Hepatocyte (in vitro differentiated cells): Measurements from ENCODE around the gene ALDOB. TPM values are rescaled to one million over a fixed set of nuclear protein-coding genes. Genes with fewer than 3 reads are reported as not detected.

Experiments used
- DNase-seq: peaks from one replicate; pipeline ENCODE4 v3.0.0-alpha.2; 2016; ENCODE audit warnings: low spot score
- H2AFZ ChIP-seq: fragments of 200-600 bp; sonication (generic); 2 replicates; pipeline ENCODE4 v1.6.0; 2016; ENCODE audit warnings: antibody characterized with exemption, mild to moderate bottlenecking
- H3K27ac ChIP-seq: fragments of 200-600 bp; sonication (generic); 2 replicates; pipeline ENCODE4 v1.5.1; 2016; ENCODE audit warnings: mild to moderate bottlenecking
- H3K27me3 ChIP-seq: fragments of 200-600 bp; sonication (generic); 2 replicates; pipeline ENCODE4 v1.6.1; 2016
- H3K36me3 ChIP-seq: fragments of 200-600 bp; sonication (generic); replicated peaks from 2 replicates; pipeline ENCODE4 v1.5.1; 2016; ENCODE audit warnings: low read depth; ENCODE audit not compliant: insufficient read depth
- H3K4me1 ChIP-seq: fragments of 200-600 bp; sonication (generic); 2 replicates; pipeline ENCODE4 v1.5.1; 2016; ENCODE audit warnings: mild to moderate bottlenecking, moderate library complexity; ENCODE audit not compliant: insufficient read depth
- H3K4me2 ChIP-seq: fragments of 200-600 bp; sonication (generic); 2 replicates; pipeline ENCODE4 v1.6.0; 2016
- H3K4me3 ChIP-seq: fragments of 200-600 bp; sonication (generic); 2 replicates; pipeline ENCODE4 v1.5.1; 2016; ENCODE audit warnings: mild to moderate bottlenecking
- H3K79me2 ChIP-seq: fragments of 200-600 bp; sonication (generic); 2 replicates; pipeline ENCODE4 v1.6.0; 2017; ENCODE audit warnings: mild to moderate bottlenecking
- H3K9me2 ChIP-seq: fragments of 200-600 bp; sonication (generic); replicated peaks from 2 replicates; pipeline ENCODE4 v1.6.0; 2017; ENCODE audit warnings: mild to moderate bottlenecking; ENCODE audit not compliant: insufficient read depth
- H3K9me3 ChIP-seq: fragments of 200-600 bp; sonication (generic); 2 replicates; pipeline ENCODE4 v1.5.1; 2016; ENCODE audit warnings: low read depth, mild to moderate bottlenecking
- H4K20me1 ChIP-seq: fragments of 200-600 bp; sonication (generic); 2 replicates; pipeline ENCODE4 v1.6.0; 2016; ENCODE audit warnings: mild to moderate bottlenecking; ENCODE audit not compliant: insufficient read depth, poor library complexity, severe bottlenecking
- CTCF ChIP-seq: fragments of 200-600 bp; sonication (generic); IDR thresholded peaks from 2 replicates; pipeline ENCODE4 v1.5.1; 2016; ENCODE audit warnings: antibody characterized with exemption, mild to moderate bottlenecking; ENCODE audit not compliant: poor library complexity
- EZH2 ChIP-seq: fragments of 200-600 bp; sonication (generic); IDR thresholded peaks from 2 replicates; pipeline ENCODE4 v1.6.1; 2016; ENCODE audit warnings: antibody characterized with exemption, mild to moderate bottlenecking, borderline replicate concordance
- EZH2phosphoT487 ChIP-seq: fragments of 200-600 bp; sonication (generic); IDR thresholded peaks from one replicate; pipeline ENCODE4 v1.6.1; 2018; ENCODE audit warnings: antibody characterized with exemption, mild to moderate bottlenecking, low read depth, moderate library complexity; ENCODE audit not compliant: unreplicated experiment, severe bottlenecking
- WGBS: methylation state at CpG from one replicate; pipeline ENCODE4 v1.1.6; 2016; ENCODE audit warnings: low lambda C conversion rate; ENCODE audit errors: missing lambda C conversion rate; 5-methylcytosine and 5-hydroxymethylcytosine counted together
- polyA plus RNA-seq: library from polyadenylated mRNA; unstranded; fragments of >200 nt; fragmentation: Nextera tagmentation; extraction: Ambion mirVana; gene quantifications from 2 replicates; pipeline ENCODE4 v1.2.1, GENCODE V29; 2016
- total RNA-seq: library from RNA; depleted of rRNA; stranded (reverse); fragments of >200 nt; gene quantifications from 2 replicates; pipeline ENCODE4 v1.2.3, GENCODE V29; 2014

ALDOB gene
- total and polyA plus RNA-seq, 2 experiments from 2014 or later, result 71.6 to 236 TPM

GRCh38 chr9:101455656-101456240, 20.2 kb upstream of the ALDOB start:
- H3K27me3 ChIP-seq, result no peaks in the 10 kb centered on the region
- H3K36me3 ChIP-seq, result no peaks in the 10 kb centered on the region
- no peak overlapping the region for H3K4me2 ChIP-seq
- no peaks in the 10 kb centered on the region for H3K9me2 ChIP-seq
- H3K79me2 ChIP-seq, result no peaks in the 10 kb centered on the region
- H3K27ac ChIP-seq, result no peak overlapping the region
- no peaks in the 10 kb centered on the region for H3K9me3 ChIP-seq
- H3K4me1 ChIP-seq, result no peaks in the 10 kb centered on the region
- TF ChIP-seq EZH2 (no peak), CTCF (no peak), EZH2phosphoT487 (no peak)
- whole genome bisulfite sequencing, result 80% methylated on average over 2 of the region's 2 CpGs
- H3K4me3 ChIP-seq, result no peak overlapping the region
- no peak for DNase-seq
- H4K20me1 ChIP-seq, result no peaks in the 10 kb centered on the region
- H2AFZ ChIP-seq, result no peak overlapping the region

- no peak overlapping the region for H3K4me3 ChIP-seq
- no peaks in the 10 kb centered on the region for H3K9me2 ChIP-seq
- H4K20me1 ChIP-seq, result no peaks in the 10 kb centered on the region
- H3K79me2 ChIP-seq, result no peaks in the 10 kb centered on the region
- no peak for DNase-seq
- 87% methylated on average over 4 of the region's 4 CpGs for WGBS
- no peak overlapping the region for H2AFZ ChIP-seq
- H3K27ac ChIP-seq, result no peak overlapping the region
- H3K27me3 ChIP-seq, result no peaks in the 10 kb centered on the region
- TF ChIP-seq EZH2 (no peak), EZH2phosphoT487 (no peak)
- no peaks in the 10 kb centered on the region for H3K36me3 ChIP-seq
- no peaks in the 10 kb centered on the region for H3K4me1 ChIP-seq
- H3K9me3 ChIP-seq, result no peaks in the 10 kb centered on the region
- H3K4me2 ChIP-seq, result no peak overlapping the region
These were observed 18.4 kb upstream of the ALDOB start for GRCh38 chr9:101453776-101454570.

- no peak overlapping the region for H3K4me3 ChIP-seq
- no peak for DNase-seq
- no peaks in the 10 kb centered on the region for H3K79me2 ChIP-seq
- no peak overlapping the region for H3K4me2 ChIP-seq
- TF ChIP-seq EZH2phosphoT487 (no peak), CTCF (no peak), EZH2 (no peak)
- H3K27me3 ChIP-seq, result no peaks in the 10 kb centered on the region
- no peaks in the 10 kb centered on the region for H3K9me3 ChIP-seq
- H3K4me1 ChIP-seq, result no peaks in the 10 kb centered on the region
- no peaks in the 10 kb centered on the region for H4K20me1 ChIP-seq
- no peak overlapping the region for H3K27ac ChIP-seq
- WGBS, result 86% methylated on average over 4 of the region's 4 CpGs
- H3K9me2 ChIP-seq, result no peaks in the 10 kb centered on the region
- no peaks in the 10 kb centered on the region for H3K36me3 ChIP-seq
- H2AFZ ChIP-seq, result no peak overlapping the region
These were observed 15.9 kb upstream of the ALDOB start for GRCh38 chr9:101451498-101451897.

- Histone ChIP-seq H2AFZ (no peak overlapping the region), H3K27ac (no peak overlapping the region), H3K9me3 (no peaks in the 10 kb centered on the region), H3K27me3 (no peaks in the 10 kb centered on the region), H3K9me2 (no peaks in the 10 kb centered on the region), H3K4me1 (peaks cover 2% of the 10 kb centered on the region), H3K4me2 (no peak overlapping the region), H4K20me1 (no peaks in the 10 kb centered on the region), H3K4me3 (no peak overlapping the region), H3K36me3 (no peaks in the 10 kb centered on the region), H3K79me2 (no peaks in the 10 kb centered on the region)
- WGBS, result 54% methylated on average over 4 of the region's 4 CpGs
- TF ChIP-seq EZH2 (no peak), CTCF (no peak), EZH2phosphoT487 (no peak)
- DNase-seq, result no peak
These were observed 15.4 kb upstream of the ALDOB start for GRCh38 chr9:101450931-101451330.
